HG03575 (cell line): Measurements from ENCODE around the gene CIB4.

Experiments
- ATAC-seq: cut with Tn5 transposase; IDR thresholded peaks from one replicate; pipeline ENCODE4 v1.9.1; 2021; ENCODE audit not compliant: unreplicated experiment, insufficient number of reproducible peaks, low FRiP score; ENCODE audit errors: extremely low read depth

The CIB4 gene

GRCh38 chr2:26613241-26614215 lies 27.6 kb downstream of the CIB4 start:
- ATAC-seq, result no peak

- no peak for ATAC-seq
Measured at GRCh38 chr2:26612522-26613240, 28.5 kb downstream of the CIB4 start.

- no peak for ATAC-seq
Measured at GRCh38 chr2:26612034-26612433, 29.1 kb downstream of the CIB4 start.

GRCh38 chr2:26610504-26611335 lies 30.4 kb downstream of the CIB4 start:
- ATAC-seq, result no peak

GRCh38 chr2:26609839-26610277 lies 31.3 kb downstream of the CIB4 start:
- no peak for ATAC-seq

- no peak for ATAC-seq
Measured at GRCh38 chr2:26609205-26609631, 31.9 kb downstream of the CIB4 start.

- ATAC-seq, result no peak
Measured at GRCh38 chr2:26608557-26608956, 32.6 kb downstream of the CIB4 start.

- ATAC-seq, result no peak
Measured at GRCh38 chr2:26607698-26608097, 33.5 kb downstream of the CIB4 start.

GRCh38 chr2:26606847-26607190 lies 34.3 kb downstream of the CIB4 start:
- no peak for ATAC-seq

GRCh38 chr2:26605999-26606846 lies 34.9 kb downstream of the CIB4 start:
- no peak for ATAC-seq

GRCh38 chr2:26605195-26605998 lies 35.8 kb downstream of the CIB4 start:
- no peak for ATAC-seq

- no peak for ATAC-seq
Measured at GRCh38 chr2:26602575-26602974, 38.6 kb downstream of the CIB4 start.

- ATAC-seq, result no peak
Measured at GRCh38 chr2:26599387-26599786, 41.8 kb downstream of the CIB4 start.

GRCh38 chr2:26598996-26599373 lies 42.2 kb downstream of the CIB4 start:
- ATAC-seq, result no peak

- no peak for ATAC-seq
Measured at GRCh38 chr2:26598336-26598995, 42.7 kb downstream of the CIB4 start.

GRCh38 chr2:26597197-26597596 lies 44.0 kb downstream of the CIB4 start:
- ATAC-seq, result no peak

GRCh38 chr2:26595146-26595545 lies 46.0 kb downstream of the CIB4 start:
- no peak for ATAC-seq
